GM04504 (cell line): Measurements from ENCODE around the gene PVALEF.
"Not testable (repeated sequence)": the region's sequence is repeated elsewhere in the genome, so short reads cannot be mapped to it uniquely, and the experiment has no call there.

Experiments
- DNase-seq: peaks from one replicate; pipeline ENCODE4 v3.0.0-alpha.2; 2012; ENCODE audit warnings: low read depth

Gene PVALEF

DNA sequence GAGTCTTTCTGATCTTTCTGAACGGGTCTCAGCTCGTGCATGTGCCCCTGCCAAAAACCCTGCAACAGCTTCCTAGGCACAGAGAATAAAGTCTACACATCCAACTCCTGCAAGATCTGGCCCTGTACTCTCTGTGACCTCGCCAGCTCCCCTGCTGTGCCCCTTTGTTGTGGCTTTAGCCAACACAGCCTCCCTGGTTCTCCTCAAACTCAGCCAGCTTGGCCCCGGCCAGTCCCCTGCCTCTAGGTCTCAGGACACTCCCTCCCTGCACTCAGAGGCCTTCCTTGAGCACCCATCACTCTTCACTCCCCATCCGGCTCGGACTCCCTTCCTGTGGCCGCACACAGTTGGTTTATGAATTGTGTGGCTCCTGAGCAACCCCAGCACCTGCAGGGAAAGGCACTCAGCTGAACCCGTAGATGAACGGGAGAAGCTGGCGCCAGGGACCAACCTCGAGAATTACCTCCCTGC lies 56.1 kb downstream of the PVALEF start:
- DNase-seq, result no peak

GRCh38 chr17:81221842-81222619 lies 56.7 kb downstream of the PVALEF start:
- no peak for DNase-seq

GRCh38 chr17:81222620-81222905 lies 57.3 kb downstream of the PVALEF start:
- no peak for DNase-seq

GRCh38 chr17:81222906-81223761 lies 57.8 kb downstream of the PVALEF start, which contains the start of gene CEP131:
CEP131 (minus strand) TSS chr17:81222965; CDS start chr17:81220056, 2,909 bp downstream.
- peak; percentile 96 for DNase-seq

DNA sequence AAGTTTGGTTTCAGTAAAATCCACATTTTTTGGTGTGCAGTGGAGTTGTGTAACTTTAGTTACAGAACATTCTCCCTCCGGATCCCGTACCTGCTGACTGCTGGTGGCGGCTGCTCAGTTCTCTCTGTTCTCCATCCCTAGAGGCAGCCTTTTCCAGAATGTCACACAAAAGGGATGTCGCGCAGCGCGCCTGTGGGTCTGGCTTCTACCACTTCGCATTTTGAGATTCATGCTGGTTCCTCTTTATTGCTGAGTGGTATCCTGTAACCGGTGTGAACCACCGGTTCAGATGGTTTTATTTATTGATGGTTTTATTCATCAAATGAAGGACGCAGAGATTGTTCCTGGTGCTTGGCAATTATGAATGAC lies 58.4 kb downstream of the PVALEF start:
- no peak for DNase-seq

DNA sequence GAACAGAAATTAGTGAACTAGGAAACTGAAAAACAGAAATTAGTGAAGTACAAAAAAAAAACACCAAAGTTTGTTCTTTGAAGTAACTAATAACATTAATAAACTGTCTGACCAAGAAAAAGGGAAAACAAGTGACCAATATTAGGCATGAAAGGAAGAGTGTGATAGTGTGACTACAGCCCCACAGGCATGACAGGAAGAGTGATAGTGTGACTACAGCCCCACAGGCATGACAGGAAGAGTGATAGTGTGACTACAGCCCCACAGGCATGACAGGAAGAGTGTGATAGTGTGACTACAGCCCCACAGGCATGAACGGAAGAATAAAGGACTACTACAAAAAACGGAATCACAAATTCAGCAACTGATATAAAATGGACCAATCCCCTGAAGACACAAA lies 62.3 kb downstream of the PVALEF start:
- not testable (repeated sequence) for DNase-seq

DNA sequence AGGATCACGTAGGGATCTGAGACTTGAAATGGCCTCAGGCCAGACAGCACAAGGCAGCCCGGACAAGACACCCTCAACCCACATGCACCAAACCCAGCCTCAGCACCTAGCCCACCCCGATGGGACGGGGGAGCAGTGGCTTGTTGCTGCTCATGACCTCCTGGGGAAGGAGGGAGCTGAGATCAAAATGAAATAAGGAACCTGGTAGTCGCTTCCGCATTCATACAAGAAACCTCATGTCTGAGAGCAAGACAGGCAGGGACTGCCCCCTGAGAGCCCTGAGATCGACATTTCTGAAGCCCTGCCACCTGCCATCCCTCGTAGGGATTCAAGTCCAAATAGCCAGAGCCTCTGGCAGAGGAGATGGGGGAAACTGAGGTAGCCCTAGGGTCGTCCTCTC lies 63.1 kb downstream of the PVALEF start:
- DNase-seq, result no peak

GRCh38 chr17:81228834-81229665 lies 63.7 kb downstream of the PVALEF start:
- no peak for DNase-seq

DNA sequence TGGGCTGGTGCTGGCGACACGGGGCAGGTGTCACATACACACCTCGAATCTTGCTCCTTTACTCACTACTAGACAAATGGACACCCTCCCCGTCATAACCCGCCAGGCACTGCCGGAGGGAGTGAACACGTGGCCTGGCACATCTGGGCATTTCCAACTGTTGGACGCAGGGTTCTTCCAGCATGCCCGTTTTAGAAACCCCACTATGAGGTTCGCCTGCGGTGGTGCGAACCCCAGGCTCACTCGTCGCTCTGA lies 64.3 kb downstream of the PVALEF start:
- no peak for DNase-seq

- no peak for DNase-seq
Measured at GRCh38 chr17:81230043-81230820, 64.9 kb downstream of the PVALEF start.

GRCh38 chr17:81231121-81231645 lies 65.9 kb downstream of the PVALEF start:
- no peak for DNase-seq

- no peak for DNase-seq
Measured at GRCh38 chr17:81231766-81232581, 66.7 kb downstream of the PVALEF start.
